Mesothelial cell of epicardium (in vitro differentiated cells): ENCODE results near the gene CD80. TPM values are rescaled to one million over a fixed set of nuclear protein-coding genes. Genes with fewer than 3 reads are reported as not detected.

ENCODE experiments used
- DNase-seq, 2 experiments: peaks; one replicate each; pipeline ENCODE4 v3.0.0; 2021; ENCODE audit warnings: low spot score in 2 of 2; ENCODE audit not compliant: unreplicated experiment in 2 of 2
- H3K27ac Mint-ChIP-seq: 2 replicates; pipeline ENCODE4 v1.8.0; 2021; ENCODE audit warnings: mixed read lengths
- H3K27me3 Mint-ChIP-seq: 2 replicates; pipeline ENCODE4 v1.8.0; 2021; ENCODE audit warnings: low read depth, mixed read lengths
- H3K36me3 Mint-ChIP-seq: 2 replicates; pipeline ENCODE4 v1.8.0; 2021; ENCODE audit warnings: mixed read lengths
- H3K4me1 Mint-ChIP-seq: 2 replicates; pipeline ENCODE4 v1.8.0; 2021; ENCODE audit warnings: mixed read lengths
- H3K4me3 Mint-ChIP-seq: 2 replicates; pipeline ENCODE4 v1.8.0; 2021; ENCODE audit warnings: mild to moderate bottlenecking, moderate library complexity, mixed read lengths
- H3K9me3 Mint-ChIP-seq: 2 replicates; pipeline ENCODE4 v1.8.0; 2021; ENCODE audit warnings: mixed read lengths
- CTCF ChIP-seq: fragments of 200-600 bp; sonication (generic); IDR thresholded peaks from one replicate; pipeline ENCODE4 v1.5.0; 2021; ENCODE audit warnings: antibody characterized with exemption; ENCODE audit not compliant: unreplicated experiment
- total RNA-seq: library from RNA; stranded (reverse); gene quantifications from 3 replicates; pipeline ENCODE4 v1.2.1, GENCODE V29; 2021

CD80 gene
- total RNA-seq, 1 donor from 2014 or later: not detected

- no peak for TF ChIP-seq CTCF
- H3K36me3 Mint-ChIP-seq: peaks cover 7% of the 10 kb centered on the region
- H3K9me3 Mint-ChIP-seq: no peaks in the 10 kb centered on the region
- H3K27me3 Mint-ChIP-seq: no peaks in the 10 kb centered on the region
- H3K27ac Mint-ChIP-seq: no peak overlapping the region
- no peak overlapping the region for H3K4me3 Mint-ChIP-seq
- no peak for DNase-seq
- H3K4me1 Mint-ChIP-seq: peaks cover 10% of the 10 kb centered on the region
Measured at GRCh38 chr3:119492810-119493209, 66.6 kb downstream of the CD80 start.

- Mint-ChIP-seq H3K9me3 (no peaks in the 10 kb centered on the region), H3K4me1 (peaks cover 3% of the 10 kb centered on the region), H3K4me3 (no peak overlapping the region), H3K36me3 (peaks cover 7% of the 10 kb centered on the region), H3K27me3 (no peaks in the 10 kb centered on the region), H3K27ac (no peak overlapping the region)
- no peak for TF ChIP-seq CTCF
- no peak for DNase-seq
Measured at GRCh38 chr3:119492128-119492527, 67.3 kb downstream of the CD80 start.

GRCh38 chr3:119490153-119490552, 69.3 kb downstream of the CD80 start:
- H3K4me1 Mint-ChIP-seq: no peaks in the 10 kb centered on the region
- H3K27me3 Mint-ChIP-seq: no peaks in the 10 kb centered on the region
- DNase-seq: no peak
- H3K27ac Mint-ChIP-seq: no peak overlapping the region
- no peaks in the 10 kb centered on the region for H3K9me3 Mint-ChIP-seq
- H3K36me3 Mint-ChIP-seq: peaks cover 19% of the 10 kb centered on the region
- H3K4me3 Mint-ChIP-seq: no peak overlapping the region
- no peak for TF ChIP-seq CTCF

GRCh38 chr3:119485563-119485962, 73.9 kb downstream of the CD80 start:
- H3K4me1 Mint-ChIP-seq: no peaks in the 10 kb centered on the region
- no peak for TF ChIP-seq CTCF
- DNase-seq: no peak
- no peak overlapping the region for H3K4me3 Mint-ChIP-seq
- H3K36me3 Mint-ChIP-seq: peaks cover 15% of the 10 kb centered on the region
- no peaks in the 10 kb centered on the region for H3K9me3 Mint-ChIP-seq
- no peaks in the 10 kb centered on the region for H3K27me3 Mint-ChIP-seq
- no peak overlapping the region for H3K27ac Mint-ChIP-seq

- no peak for DNase-seq
- no peak for TF ChIP-seq CTCF
- Mint-ChIP-seq H3K36me3 (peaks cover 23% of the 10 kb centered on the region), H3K4me3 (no peak overlapping the region), H3K27me3 (no peaks in the 10 kb centered on the region), H3K9me3 (no peaks in the 10 kb centered on the region), H3K27ac (no peak overlapping the region), H3K4me1 (no peaks in the 10 kb centered on the region)
Measured at GRCh38 chr3:119483101-119483500, 76.3 kb downstream of the CD80 start.

GRCh38 chr3:119481079-119481478, 78.3 kb downstream of the CD80 start:
- Mint-ChIP-seq H3K27me3 (no peaks in the 10 kb centered on the region), H3K36me3 (peaks cover 24% of the 10 kb centered on the region), H3K4me3 (no peak overlapping the region), H3K4me1 (no peaks in the 10 kb centered on the region), H3K9me3 (no peaks in the 10 kb centered on the region), H3K27ac (no peak overlapping the region)
- no peak for TF ChIP-seq CTCF
- DNase-seq: no peak
